Activated effector memory CD4-positive, alpha-beta T cell treated with anti-CD3 and anti-CD28 coated beads, Interleukin-2, amount 50 U/mL, for 16 hours (primary cell): ENCODE results near the gene TSPAN11.
"Not testable (repeated sequence)": the region's sequence is repeated elsewhere in the genome, so short reads cannot be mapped to it uniquely, and the experiment has no call there.

ENCODE experiments used
- DNase-seq: peaks from one replicate; pipeline ENCODE4 v3.0.0-alpha.2; 2020

Gene TSPAN11

GRCh38 chr12:31004666-31005065 is 78.1 kb downstream of the TSPAN11 start:
- DNase-seq: peak; percentile 58

- peak; percentile 42 for DNase-seq
These were observed 78.9 kb downstream of the TSPAN11 start for GRCh38 chr12:31005256-31005943.

- peak; percentile 42 for DNase-seq
These were observed 79.4 kb downstream of the TSPAN11 start for GRCh38 chr12:31005944-31006361.

GRCh38 chr12:31006416-31007152 is 80.0 kb downstream of the TSPAN11 start:
- peak; percentile 28 for DNase-seq

GRCh38 chr12:31007153-31007495 is 80.6 kb downstream of the TSPAN11 start:
- DNase-seq: peak; percentile 14

GRCh38 chr12:31007636-31008175 is 81.2 kb downstream of the TSPAN11 start:
- DNase-seq: peak; percentile 36

- peak; percentile 25 for DNase-seq
These were observed 81.8 kb downstream of the TSPAN11 start for GRCh38 chr12:31008241-31008761.

- DNase-seq: peak; percentile 51
These were observed 82.7 kb downstream of the TSPAN11 start for GRCh38 chr12:31008961-31009840.

- peak; percentile 28 for DNase-seq
These were observed 83.4 kb downstream of the TSPAN11 start for GRCh38 chr12:31009976-31010375.

- peak; percentile 36 for DNase-seq
These were observed 84.8 kb downstream of the TSPAN11 start for GRCh38 chr12:31011336-31011735.

GRCh38 chr12:31011746-31012566 is 85.4 kb downstream of the TSPAN11 start:
- DNase-seq: peak; percentile 37

GRCh38 chr12:31012567-31012891 is 86.0 kb downstream of the TSPAN11 start:
- not testable (repeated sequence) for DNase-seq

- DNase-seq: peak; percentile 44
These were observed 88.7 kb downstream of the TSPAN11 start for GRCh38 chr12:31015215-31015614.

GRCh38 chr12:31016057-31016456 is 89.5 kb downstream of the TSPAN11 start:
- DNase-seq: peak; percentile 31

- peak; percentile 34 for DNase-seq
These were observed 91.0 kb downstream of the TSPAN11 start for GRCh38 chr12:31017535-31017934.

- DNase-seq: no peak
These were observed 91.7 kb downstream of the TSPAN11 start for GRCh38 chr12:31018106-31018789.

- no peak for DNase-seq
These were observed 92.4 kb downstream of the TSPAN11 start for GRCh38 chr12:31018790-31019505.

- DNase-seq: no peak
These were observed 93.0 kb downstream of the TSPAN11 start for GRCh38 chr12:31019561-31019960.

GRCh38 chr12:31019976-31020375 is 93.4 kb downstream of the TSPAN11 start:
- DNase-seq: peak; percentile 60

- DNase-seq: peak; percentile 44
These were observed 94.0 kb downstream of the TSPAN11 start for GRCh38 chr12:31020385-31021166.
